ENCODE measurements around the gene CCDC24.

The CCDC24 gene

DNA sequence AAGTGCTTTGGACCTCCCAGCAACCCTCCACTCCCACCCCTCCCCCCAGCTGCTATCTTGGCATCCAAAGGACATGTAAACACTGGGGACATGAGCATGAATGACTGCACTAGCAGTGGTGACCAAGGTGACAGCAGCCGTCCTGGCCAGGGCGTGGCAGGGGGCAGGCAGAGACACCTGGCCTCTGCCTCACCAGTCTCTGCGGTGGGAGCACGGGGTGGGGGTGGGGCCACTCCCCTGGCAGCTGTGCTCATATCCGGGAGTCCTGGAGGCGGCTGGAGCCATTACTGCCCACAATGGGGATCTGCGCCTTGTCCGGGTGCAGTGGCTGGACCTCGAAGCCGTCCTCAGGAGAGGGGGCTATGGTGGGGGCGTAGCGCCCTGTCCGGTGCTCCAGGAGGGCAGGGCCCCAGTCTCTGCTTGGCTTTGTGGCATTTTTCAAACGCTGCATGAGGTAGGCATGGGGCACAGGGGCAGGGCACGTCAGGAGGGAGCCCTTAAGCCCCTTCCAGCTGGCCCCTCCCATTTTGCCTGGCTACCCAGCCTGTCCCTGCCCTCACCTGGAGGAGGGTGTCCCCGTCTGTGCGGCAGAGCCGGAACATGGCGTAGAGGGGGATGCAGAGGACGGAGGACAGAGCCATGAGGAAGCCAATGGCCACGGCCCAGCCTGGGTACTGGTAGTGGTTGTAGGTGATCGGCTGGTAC lies 6.0 kb downstream of the CCDC24 start:
- DNase-seq (ENCODE audit: low spot score) = no peak

DNA sequence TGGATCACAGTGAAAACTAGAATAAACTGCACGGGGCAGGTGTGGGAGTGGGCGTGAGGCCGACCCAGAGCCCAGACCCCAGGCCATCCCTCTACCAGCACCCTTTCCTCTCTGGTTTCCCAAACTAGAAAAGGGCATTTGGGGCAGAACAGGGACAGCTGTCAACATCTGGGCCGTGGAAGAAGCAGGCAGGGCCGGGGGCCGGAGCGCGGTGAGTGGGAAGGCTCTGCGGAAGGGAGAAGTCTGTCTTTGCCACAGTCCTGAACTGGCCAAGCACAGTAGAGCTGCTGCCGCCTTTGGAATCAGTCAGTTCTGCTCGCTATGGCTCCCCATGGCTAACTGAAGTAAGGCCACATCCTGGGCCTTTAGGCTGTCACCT lies 6.6 kb downstream of the CCDC24 start:
- DNase-seq (ENCODE audit: low spot score) = no peak

DNA sequence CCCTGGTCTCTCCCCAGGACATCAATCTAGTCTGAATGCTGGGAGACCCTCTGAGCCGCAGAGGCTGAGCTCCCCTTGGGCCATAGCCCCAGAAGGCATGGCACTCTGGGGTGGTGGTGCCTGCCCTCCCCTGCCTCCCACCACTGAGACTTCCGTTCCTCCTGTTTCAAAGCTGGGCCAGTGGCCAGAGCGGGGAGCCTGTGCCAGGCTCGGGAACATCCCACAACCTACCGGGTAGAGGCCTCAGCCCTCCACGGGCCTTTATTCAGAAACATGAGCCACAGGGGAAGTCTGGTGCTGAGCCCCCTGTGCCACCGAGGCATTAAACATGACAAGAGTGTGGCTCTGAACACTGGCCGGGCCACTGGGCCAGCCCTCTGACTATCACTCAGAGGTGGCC lies 8.1 kb downstream of the CCDC24 start:
- DNase-seq (ENCODE audit: low spot score) = no peak

DNA sequence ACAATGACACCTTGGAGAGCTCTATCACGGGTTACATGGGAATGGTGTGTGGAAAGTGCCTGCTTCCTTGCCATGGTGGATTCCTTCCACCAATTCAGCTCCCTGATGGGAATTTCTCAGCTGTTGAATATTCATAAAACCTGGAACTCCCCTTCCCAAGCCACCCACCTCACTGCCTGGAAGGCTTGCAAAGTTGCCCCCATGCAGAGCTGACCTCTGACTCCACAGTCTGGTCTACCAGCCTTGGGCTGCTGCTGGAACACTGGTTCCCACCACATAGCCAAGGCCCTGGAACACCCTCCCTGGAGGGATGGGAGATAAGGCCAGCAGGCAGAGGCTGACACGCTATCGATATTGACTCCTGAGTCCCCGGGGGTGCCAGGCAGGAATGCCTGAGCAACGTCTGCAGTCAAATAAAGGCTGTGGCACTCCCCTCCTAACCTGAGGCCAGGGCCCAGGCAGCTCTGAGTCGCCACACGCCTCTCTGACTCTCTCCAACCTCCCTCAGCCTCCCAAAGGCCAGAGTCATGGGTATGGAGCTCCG lies 8.8 kb downstream of the CCDC24 start:
- no peak for DNase-seq (ENCODE audit: low spot score)

DNA sequence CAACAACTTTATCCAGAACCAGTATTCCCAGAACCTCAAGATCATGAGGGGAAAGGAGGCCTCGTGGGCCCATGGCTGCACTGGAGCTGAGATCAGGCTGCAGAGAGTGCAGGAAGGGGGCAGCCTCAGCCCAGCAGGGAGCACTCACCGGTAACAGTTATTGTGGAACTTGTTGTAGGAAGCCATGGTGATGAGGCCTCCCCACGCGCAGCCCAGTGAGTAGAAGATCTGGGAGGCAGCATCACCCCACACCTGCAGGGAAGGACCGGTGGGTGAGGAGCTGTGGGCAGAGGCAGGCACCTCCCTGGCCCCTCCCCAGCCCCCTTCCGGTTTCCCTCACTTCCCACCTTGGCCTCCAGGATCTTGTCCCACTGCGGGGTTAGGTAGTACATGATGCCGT lies 10.8 kb downstream of the CCDC24 start:
- DNase-seq (ENCODE audit: low spot score) = no peak

DNA sequence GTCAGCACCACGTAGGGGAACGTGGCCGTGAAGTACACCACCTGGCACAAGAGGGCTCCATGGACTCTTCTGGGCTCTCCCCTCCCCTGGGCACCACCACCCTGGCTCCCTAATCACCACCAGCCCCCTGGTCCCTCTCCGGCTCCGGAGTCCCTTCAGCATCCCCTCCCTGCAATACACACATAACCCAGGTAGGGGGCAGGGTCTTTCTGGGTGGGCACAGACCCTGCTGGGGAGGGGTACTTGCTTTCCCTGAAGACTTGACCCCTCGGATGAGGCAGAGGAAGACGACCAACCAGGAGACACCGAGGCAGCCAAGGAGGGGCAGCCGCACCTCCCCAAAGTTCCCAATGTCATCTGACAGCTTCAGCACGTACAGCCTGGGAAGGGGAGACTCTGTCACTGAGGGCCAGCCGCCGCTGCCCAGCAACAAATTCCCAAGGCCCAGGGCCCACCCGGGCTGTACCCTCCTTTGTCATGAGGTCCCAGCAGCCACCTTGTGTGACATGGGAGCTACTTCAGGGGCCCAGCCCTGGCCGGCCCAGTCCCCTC lies 11.3 kb downstream of the CCDC24 start:
- no peak for DNase-seq (ENCODE audit: low spot score)

DNA sequence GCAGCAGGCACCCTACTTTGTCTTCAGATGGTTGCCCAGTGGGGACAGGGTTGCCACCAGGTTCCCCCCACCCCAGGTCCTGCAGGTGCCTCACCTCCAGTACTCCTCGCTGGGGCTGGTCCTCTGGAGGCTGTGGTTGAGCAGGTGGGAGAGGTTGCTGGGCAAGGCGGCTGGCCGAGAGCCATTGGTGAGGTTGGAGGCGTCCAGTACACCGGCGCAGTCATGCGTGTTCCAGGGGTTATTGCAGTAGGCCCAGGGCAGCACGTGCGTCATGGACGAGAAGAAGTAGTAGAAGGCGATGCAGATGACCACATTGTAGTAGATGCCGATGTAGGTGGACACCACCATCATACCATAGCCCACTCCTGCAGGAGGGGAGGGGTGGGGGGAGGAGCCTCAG lies 16.9 kb downstream of the CCDC24 start:
- DNase-seq (ENCODE audit: low spot score) = no peak

DNA sequence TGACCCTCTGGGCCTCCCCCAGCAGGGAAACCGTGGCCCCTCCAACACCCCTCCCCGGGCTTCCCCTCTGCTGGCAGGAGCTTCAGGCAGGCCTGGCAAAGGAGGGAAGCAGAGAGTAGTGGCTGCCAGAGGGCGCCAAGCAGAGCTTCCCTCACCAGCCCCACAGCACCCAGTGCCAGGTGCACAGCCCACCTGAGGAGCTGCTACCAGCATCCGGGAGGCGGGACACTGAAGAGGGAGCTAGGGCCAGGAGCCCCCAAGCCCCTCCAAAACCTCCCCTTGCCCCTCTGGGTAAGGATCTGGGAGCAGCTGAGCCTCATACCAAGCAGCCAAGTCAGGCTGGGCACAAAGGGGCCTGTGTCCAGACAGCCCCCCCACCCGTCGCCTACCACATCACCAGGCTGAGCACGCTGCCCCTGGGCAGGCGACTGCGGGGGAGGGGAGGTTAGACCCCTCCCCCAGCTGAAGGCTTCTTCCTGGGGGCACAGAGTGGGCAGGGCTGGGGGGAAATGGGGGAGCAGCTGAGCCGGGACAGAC lies 19.6 kb downstream of the CCDC24 start:
- no peak for DNase-seq (ENCODE audit: low spot score)

DNA sequence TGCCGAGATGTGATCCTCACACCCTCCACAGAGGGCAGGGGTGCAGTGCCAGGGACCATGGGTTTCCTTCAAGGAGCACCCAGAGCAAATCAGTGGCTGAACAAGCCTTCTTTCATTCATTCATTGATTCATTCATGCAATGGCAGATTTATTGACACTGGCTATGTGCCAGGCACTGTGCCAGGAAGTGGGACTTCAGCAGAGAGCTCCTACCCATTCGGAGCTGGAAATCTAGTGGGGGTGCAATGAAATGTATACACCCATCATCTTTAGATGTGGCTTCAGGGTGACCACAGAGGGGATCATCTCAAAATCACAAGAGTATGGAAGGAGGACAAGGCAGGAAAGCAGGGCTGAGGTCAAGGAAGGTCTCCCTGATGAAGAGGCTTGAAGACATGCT lies 21.0 kb downstream of the CCDC24 start:
- DNase-seq (ENCODE audit: low spot score) = no peak

DNA sequence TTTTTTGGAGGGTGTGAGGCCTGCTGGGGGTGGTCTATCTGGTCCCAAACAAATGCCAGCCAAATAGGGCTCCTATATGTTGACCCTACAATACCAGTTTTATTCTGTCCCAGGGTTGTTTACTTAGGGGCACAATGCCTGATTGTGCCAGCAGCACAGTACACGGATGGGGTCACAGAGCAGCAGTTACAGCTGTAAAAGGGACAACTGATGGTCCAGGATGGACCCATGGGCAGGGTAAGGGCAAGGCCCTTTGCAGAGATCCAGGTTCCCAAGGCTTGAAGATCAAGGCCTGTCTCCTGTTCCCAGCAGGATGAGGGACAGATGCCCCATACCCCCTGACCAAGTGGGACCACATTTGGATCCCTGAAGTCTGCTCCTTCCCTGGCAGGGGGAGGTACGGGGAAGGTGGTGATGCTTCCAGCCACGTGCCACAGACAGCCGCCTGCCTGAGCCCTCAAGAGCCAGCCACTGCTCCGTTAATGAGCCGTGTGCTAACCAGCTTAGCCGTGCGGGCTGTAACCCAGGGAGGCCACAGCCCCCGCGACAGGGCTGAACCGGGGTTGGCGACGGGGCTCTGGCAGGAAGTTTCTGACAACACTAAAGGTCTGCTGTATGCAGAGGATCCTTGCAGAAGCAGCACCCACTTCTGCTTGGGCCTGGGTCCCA lies 21.7 kb downstream of the CCDC24 start:
- DNase-seq (ENCODE audit: low spot score) = no peak

DNA sequence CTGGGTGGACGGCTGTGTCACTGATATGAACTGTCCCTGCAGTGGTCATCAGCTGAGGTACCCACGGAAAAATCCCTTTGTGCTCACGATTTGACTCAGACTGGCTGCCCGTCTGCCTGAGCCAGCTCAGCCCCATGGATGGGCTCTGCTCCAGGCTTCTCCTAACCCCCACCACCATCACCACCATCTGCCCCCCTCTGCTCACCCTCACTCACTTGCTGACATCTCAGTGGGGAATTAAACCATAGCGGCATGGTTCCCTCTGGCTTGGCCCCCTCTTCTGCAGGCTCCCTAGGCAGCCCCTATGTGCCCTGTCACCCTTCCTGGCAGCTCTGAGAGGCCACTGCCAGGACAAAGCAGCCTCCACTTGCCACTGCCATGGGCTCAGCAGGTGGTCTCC lies 22.6 kb downstream of the CCDC24 start:
- no peak for DNase-seq (ENCODE audit: low spot score)

DNA sequence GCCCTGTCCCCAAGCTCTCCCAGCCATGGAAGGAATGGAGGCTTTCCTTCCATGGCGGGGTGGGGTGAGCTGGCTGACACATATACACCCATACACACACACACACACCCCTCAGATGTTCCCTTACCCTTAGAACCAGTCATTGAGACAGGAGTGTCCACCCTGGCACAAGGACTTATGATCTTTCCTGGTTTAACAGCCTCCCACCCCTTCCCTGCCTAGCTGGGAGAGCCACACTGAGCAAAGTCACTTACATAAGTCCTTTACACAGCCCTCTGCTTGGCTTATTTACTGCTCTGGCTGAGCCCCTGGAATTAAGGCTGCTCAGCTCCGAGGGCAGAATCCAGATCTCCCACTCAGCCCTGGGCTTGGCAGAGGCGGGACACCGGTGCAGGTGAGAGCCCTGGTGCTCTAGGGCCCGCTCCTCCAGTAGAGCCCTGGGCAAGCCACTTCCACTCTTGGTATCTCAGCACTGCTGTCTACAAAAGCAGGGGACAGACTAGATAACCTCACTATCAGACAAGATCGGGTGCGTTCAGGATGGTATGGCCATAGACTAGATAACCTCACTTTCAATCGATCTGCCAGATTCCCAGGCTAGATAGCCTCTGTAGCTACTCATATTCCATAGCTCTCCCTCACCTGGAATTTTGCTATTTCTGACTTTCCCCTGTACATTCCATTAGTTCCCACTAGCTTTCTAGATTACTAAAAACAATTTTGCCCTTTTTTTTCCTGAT lies 23.1 kb downstream of the CCDC24 start:
- DNase-seq (ENCODE audit: low spot score) = no peak

DNA sequence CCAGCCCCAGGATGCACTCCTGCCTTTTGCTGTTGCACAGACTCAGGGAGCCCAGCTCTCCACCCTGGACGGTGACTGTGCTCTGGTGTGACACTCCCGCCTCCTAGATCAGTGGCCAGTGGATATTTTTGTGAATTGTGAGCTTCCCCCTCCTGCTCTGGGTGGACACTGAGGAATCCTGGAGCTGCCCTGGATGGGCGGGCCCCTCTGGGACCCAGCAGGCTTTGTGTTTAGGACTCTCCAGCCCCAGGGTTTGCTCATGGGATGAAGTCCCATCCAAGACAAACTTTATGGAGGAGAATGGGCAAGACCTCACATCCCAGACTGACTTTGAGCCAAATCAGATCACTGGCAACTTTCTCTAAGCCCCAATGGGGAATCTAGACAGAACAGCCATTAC lies 23.8 kb downstream of the CCDC24 start:
- no peak for DNase-seq (ENCODE audit: low spot score)

DNA sequence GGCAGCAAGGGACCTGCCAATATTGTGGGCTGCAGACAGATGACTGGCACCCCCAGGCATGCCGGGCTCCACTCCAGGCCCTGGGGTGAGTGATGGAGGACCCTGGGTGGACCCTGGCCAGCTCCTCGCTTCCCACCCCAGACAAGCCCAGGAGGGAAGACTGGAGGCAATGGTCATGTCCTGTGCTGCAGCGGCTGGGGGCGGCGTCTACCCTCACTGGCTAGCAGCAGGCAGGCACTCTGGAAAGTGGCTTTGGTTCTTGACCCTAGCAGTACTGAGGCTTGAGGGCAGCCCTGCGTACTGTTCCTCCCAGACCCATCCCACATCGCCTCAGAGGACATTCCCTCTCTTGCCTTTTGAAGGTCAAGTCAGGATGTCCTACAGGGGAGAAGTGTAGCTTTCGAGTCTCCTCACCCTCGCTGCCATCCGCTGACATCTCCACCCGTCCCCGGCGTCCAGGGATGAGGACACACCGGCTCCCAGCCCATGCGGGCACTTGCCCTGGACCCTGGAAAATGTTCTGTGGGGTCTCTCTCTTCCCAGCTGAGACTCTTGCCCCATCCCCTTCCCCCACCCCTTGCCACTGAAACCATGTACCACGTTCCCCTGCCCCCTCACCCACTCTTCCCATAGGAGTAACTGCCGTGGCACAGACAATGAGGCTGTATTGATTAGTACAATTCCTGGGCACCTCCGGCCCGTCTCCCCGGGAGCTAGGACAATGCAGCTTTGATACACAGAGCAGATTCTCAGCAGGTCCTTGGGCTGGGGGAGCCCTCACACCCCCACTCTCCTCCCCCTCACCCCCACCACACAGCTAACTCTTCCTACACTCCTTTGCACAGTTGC lies 24.9 kb downstream of the CCDC24 start:
- DNase-seq (ENCODE audit: low spot score) = no peak

DNA sequence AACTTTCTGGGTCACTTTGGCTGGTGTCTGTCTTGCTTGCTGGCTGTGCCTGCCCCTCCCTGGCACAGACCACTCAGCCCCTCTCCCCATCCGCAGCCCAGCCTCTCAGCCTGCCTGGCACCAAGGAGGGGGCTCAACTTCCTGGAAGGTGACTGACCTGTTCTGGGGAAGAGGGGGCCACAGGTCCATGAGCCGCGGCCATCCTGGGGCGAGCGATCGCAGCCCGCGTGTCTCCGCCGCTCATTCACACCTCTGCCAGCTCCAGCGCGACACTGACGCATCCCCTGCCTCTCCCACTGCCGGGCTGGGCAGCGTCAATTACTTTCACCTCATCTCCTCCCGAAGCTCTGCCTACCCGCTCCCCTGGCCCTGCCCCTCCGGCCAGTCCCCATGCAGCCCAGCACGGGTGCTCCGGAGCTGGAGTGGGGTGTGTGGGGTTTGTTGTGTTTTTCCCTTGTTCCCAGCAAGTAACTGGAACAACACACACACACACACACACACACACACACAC lies 25.5 kb downstream of the CCDC24 start:
- no peak for DNase-seq (ENCODE audit: low spot score)

DNA sequence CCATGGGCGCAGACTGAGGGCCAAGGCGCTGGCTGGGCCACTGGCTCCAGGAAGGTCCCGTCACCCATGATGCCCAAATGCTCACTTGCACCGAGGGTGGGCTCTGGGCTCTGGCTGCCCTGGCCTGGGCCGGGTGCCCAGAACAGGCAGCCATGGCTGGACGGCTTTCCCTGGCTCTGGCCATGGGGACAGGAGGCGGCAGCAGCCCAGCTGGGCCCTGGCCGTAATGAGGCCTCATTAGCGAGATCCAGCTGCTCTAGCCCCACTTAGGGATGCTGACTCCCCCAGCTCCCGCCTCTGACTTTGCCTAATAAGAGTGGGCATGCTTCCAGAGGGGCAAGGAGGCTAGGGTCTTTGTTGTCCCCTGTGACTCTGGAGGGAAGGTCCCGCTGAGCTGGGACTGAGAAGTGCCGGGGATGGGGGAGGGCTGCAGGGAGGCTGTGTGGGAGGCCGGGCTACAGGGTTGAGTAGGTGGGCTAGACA lies 28.1 kb downstream of the CCDC24 start:
- no peak for DNase-seq (ENCODE audit: low spot score)

DNA sequence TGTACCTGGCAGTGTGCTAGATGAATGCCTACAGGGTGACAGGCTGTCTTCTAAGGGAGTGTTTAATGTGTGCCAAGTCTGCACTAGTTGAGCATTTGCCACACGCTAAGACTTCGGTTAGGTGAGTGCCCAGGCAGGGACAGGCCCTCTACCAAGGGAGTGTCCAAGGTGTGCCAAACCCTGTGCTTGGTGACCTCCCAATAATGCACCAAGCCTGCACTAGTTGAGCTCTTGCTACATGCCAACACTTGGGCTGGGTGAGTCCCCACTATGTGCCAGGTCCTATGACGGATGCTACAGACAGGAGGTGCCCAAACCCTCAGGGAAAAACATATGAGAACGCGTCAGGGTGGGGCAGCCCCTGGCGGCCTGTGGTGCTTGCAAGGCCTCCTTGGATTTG lies 29.1 kb downstream of the CCDC24 start:
- DNase-seq (ENCODE audit: low spot score) = no peak

DNA sequence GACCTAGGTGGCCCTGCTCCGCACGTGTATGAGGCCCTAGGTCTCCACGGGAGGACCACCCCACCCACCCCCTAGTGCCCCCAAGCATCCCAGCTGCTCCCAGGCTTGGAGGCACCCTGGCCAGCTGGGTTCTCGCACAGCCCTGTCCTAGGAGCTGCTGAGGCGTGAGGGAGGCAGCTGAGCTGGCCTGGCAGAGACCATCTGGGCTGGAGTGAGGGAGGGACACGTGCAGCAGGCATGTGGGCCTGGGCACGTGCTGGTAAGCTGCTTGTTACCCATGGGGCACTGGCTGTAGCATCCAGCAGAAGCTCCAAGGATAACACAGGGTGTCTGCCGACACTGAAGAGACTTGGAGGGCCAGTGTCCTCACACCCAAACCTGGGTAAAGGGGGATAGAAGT lies 29.8 kb downstream of the CCDC24 start:
- DNase-seq (ENCODE audit: low spot score) = no peak

DNA sequence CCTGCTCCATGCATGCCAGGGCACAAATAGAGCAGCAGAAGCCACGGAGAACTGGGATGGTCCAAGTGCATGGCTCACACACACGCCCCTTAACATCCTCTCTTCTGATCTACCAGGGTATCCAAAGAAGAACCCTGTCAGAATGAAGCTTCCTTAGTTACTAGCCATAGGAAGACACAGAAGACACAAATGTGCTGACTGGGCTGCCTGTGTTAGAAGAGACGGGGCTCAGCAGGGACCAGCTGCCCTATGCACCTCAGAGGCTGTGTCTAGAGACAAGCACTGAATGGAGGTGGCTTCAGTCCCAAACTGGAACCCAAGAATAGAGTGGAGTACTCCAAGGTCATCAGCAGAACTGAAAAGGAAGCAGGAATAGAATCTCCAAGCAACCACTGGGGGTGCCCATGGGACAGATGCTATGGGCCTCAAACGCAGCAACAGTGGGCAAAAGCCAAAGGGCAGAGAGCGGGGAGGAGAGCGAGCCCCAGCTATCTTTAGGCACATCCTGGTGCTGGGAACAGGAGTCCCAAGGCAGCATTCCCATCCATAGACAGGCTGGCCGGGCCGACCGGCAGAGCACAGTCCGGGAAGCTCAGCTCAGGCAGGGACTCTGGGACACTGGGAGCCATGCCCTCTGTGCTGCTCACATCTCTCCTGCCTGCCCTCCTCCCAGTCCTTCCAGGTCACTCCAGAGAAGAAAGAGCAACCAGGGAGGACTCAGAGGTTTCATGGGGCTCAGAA lies 30.4 kb downstream of the CCDC24 start:
- DNase-seq (ENCODE audit: low spot score) = no peak

All from AG08395 (cell line).